ENCODE results near the gene CIT.

GRCh38 chr12:119877639-119877948, 474 bp upstream of the CIT start:
- TF ChIP-seq GATA3 (IDR thresholded peaks at IDR 0.05; ENCODE audit: low read depth, low read length) (no peak), GATA2 (IDR thresholded peaks at IDR 0.05; ENCODE audit: low read depth, low read length) (no peak)

Data from SH-SY5Y (cell line).